Osteoblast (primary cell): ENCODE data around the gene MS4A5. TPM values are rescaled to one million over a fixed set of nuclear protein-coding genes. Genes with fewer than 3 reads are reported as not detected.
"Not testable (repeated sequence)": the region's sequence is repeated elsewhere in the genome, so short reads cannot be mapped to it uniquely, and the experiment has no call there.

Experiments used
- DNase-seq: peaks from one replicate; pipeline ENCODE4 v3.0.0; 2011; ENCODE audit warnings: low spot score, mixed read lengths; ENCODE audit not compliant: insufficient read length; ENCODE audit errors: missing footprints
- H2AFZ ChIP-seq: 2 replicates; pipeline ENCODE4 v1.6.0; 2011; ENCODE audit warnings: mild to moderate bottlenecking, low read length
- H3K27ac ChIP-seq: 2 replicates; pipeline ENCODE4 v1.5.1; 2011; ENCODE audit warnings: mild to moderate bottlenecking, low read depth, low read length, moderate library complexity
- H3K27me3 ChIP-seq: 2 replicates; pipeline ENCODE4 v1.6.0; 2012; ENCODE audit warnings: mild to moderate bottlenecking, control low read depth, inconsistent platforms, low read length, moderate library complexity; ENCODE audit not compliant: insufficient read depth
- H3K36me3 ChIP-seq: 2 replicates; pipeline ENCODE4 v1.5.1; 2011; ENCODE audit warnings: mild to moderate bottlenecking, low read length, control low read depth, moderate library complexity; ENCODE audit not compliant: insufficient read depth
- H3K4me1 ChIP-seq: 2 replicates; pipeline ENCODE4 v1.5.1; 2011; ENCODE audit warnings: mild to moderate bottlenecking, low read length, control low read depth, moderate library complexity; ENCODE audit not compliant: insufficient read depth
- H3K4me2 ChIP-seq: 2 replicates; pipeline ENCODE4 v1.6.0; 2011; ENCODE audit warnings: mild to moderate bottlenecking, low read length; ENCODE audit not compliant: insufficient read depth
- H3K4me3 ChIP-seq: fragments of 200-600 bp; sonication (generic); 3 replicates; pipeline ENCODE4 v1.5.1; 2012; ENCODE audit warnings: mild to moderate bottlenecking, low read length, inconsistent platforms; ENCODE audit not compliant: insufficient read depth
- H3K79me2 ChIP-seq: 2 replicates; pipeline ENCODE4 v1.6.0; 2012; ENCODE audit warnings: mild to moderate bottlenecking, low read length, control low read depth, inconsistent platforms; ENCODE audit not compliant: insufficient read depth
- H3K9me3 ChIP-seq: 2 replicates; pipeline ENCODE4 v1.5.1; 2011; ENCODE audit warnings: low read depth, low read length, control low read depth
- H4K20me1 ChIP-seq: 2 replicates; pipeline ENCODE4 v1.6.0; 2012; ENCODE audit warnings: mild to moderate bottlenecking, low read length, control low read depth; ENCODE audit not compliant: insufficient read depth
- total RNA-seq: library from RNA; depleted of rRNA; stranded (reverse); fragments of >200 nt; gene quantifications from 2 replicates; pipeline ENCODE4 v1.2.3, GENCODE V29; 2012
- TF ChIP-seq, protein P1 (sequence below): IDR thresholded peaks from 2 replicates; pipeline ENCODE4 v1.5.1; 2011; ENCODE audit warnings: mild to moderate bottlenecking, low read depth, low read length, moderate library complexity; ENCODE audit errors: extremely low read depth

MS4A5 gene
- total RNA-seq, 1 donor: not detected

DNA sequence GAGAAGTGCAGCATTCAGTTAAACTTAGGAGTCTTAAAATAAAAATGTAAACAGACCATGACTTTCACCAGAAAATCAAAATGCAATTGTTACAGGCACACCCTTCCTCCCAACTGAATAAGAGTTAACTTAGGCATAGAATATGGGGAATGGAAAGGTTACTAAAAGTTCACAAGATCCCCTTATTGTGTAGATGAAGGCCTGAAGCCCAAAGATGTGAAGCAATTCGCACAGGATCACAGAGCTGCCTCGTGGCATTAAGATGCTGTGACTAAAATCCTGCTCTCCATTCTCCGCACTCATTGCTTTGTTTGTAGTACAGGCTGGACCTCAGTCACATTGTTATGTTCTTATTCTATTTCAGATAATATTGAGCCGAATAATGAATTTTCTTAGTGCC, 4.0 kb downstream of the MS4A5 start:
- Histone ChIP-seq H3K36me3 (no peaks in the 10 kb centered on the region), H4K20me1 (no peaks in the 10 kb centered on the region), H2AFZ (no peak overlapping the region), H3K27ac (no peak overlapping the region), H3K4me1 (no peaks in the 10 kb centered on the region), H3K79me2 (no peaks in the 10 kb centered on the region), H3K27me3 (no peaks in the 10 kb centered on the region), H3K4me3 (no peak overlapping the region), H3K9me3 (no peaks in the 10 kb centered on the region), H3K4me2 (no peak overlapping the region)
- TF ChIP-seq, protein P1, sequence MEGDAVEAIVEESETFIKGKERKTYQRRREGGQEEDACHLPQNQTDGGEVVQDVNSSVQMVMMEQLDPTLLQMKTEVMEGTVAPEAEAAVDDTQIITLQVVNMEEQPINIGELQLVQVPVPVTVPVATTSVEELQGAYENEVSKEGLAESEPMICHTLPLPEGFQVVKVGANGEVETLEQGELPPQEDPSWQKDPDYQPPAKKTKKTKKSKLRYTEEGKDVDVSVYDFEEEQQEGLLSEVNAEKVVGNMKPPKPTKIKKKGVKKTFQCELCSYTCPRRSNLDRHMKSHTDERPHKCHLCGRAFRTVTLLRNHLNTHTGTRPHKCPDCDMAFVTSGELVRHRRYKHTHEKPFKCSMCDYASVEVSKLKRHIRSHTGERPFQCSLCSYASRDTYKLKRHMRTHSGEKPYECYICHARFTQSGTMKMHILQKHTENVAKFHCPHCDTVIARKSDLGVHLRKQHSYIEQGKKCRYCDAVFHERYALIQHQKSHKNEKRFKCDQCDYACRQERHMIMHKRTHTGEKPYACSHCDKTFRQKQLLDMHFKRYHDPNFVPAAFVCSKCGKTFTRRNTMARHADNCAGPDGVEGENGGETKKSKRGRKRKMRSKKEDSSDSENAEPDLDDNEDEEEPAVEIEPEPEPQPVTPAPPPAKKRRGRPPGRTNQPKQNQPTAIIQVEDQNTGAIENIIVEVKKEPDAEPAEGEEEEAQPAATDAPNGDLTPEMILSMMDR: no peak
- DNase-seq: no peak

DNA sequence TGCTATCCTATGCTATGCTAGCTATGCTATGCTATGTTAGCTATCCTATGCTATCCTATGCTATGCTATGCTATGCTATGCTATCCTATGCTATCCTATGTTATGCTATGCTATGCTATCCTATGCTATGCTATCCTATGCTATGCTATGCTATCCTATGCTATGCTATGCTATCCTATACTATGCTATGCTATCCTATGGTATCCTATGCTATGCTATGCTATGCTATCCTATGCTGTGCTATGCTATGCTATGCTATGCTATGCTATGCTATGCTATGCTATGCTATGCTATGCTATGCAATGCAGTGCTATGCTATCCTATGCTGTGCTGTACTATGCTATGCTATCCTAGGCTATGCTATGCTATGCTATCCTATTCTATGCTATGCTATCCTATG, 17.7 kb downstream of the MS4A5 start:
- Histone ChIP-seq H3K27me3 (no peaks in the 10 kb centered on the region), H3K9me3 (no peaks in the 10 kb centered on the region), H3K27ac (no peak overlapping the region), H3K4me1 (no peaks in the 10 kb centered on the region), H3K79me2 (no peaks in the 10 kb centered on the region), H3K36me3 (no peaks in the 10 kb centered on the region), H3K4me2 (no peak overlapping the region), H3K4me3 (no peak overlapping the region), H2AFZ (no peak overlapping the region), H4K20me1 (no peaks in the 10 kb centered on the region)
- TF ChIP-seq, protein P1: no peak
- no peak for DNase-seq

DNA sequence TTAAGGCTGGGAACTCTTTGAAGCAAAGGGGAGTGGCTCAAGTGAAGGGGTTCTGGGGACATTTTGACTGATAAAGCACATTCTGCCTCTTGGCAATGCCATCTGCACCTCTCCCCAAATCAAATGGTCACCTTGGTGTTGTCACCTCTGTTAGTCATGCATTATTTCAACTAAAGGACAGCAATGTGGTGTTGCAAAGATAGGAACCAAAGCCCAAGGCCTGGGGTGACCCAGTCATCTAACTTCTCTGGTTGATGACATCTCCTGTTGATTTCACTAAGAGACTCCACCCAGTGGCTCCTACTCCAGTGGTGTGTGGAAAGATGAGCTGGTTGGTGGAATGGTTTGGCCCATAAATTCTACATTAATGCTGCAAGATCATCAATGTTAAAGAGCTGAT, 18.5 kb downstream of the MS4A5 start:
- Histone ChIP-seq H3K9me3 (no peaks in the 10 kb centered on the region), H4K20me1 (no peaks in the 10 kb centered on the region), H3K79me2 (no peaks in the 10 kb centered on the region), H3K4me1 (no peaks in the 10 kb centered on the region), H2AFZ (no peak overlapping the region), H3K36me3 (no peaks in the 10 kb centered on the region), H3K27me3 (no peaks in the 10 kb centered on the region), H3K4me2 (no peak overlapping the region), H3K4me3 (no peak overlapping the region), H3K27ac (no peak overlapping the region)
- TF ChIP-seq, protein P1: no peak
- DNase-seq: no peak

DNA sequence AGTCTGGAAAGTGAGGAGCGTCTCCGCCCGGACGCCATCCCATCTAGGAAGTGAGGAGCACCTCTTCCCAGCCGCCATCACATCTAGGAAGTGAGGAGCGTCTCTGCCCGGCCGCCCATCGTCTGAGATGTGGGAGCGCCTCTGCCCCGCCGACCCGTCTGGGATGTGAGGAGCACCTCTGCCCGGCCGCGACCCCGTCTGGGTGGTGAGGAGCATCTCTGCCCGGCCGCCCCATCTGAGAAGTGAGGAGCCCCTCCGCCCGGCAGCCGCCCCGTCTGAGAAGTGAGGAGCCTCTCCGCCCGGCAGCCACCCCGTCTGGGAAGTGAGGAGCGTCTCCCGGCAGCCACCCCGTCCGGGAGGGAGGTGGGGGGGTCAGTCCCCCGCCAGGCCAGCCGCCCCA, 21.8 kb downstream of the MS4A5 start:
- H3K4me2 ChIP-seq, H3K27me3 ChIP-seq, H3K9me3 ChIP-seq, H3K4me3 ChIP-seq, H3K27ac ChIP-seq, H4K20me1 ChIP-seq, H3K4me1 ChIP-seq, H2AFZ ChIP-seq, H3K79me2 ChIP-seq, DNase-seq, H3K36me3 ChIP-seq: not testable (repeated sequence)

DNA sequence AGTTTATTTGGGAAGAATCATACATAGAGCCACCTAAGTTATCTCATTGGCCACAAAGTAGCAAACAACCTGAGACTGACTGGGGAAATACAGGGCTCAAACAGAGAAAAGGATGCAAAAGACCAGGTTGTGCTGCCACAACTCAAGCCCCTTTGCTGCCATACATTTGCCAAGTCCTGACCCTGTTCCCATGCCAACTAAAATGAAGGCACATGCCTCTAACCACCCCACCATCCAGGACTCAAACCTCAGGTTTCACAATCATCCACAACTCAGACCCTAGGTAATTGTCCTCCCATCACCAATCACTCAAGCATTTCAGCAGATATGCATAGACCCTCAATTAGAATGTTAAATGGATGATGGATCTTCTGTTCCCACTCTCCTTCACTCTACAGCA, 24.8 kb downstream of the MS4A5 start:
- H3K4me3 ChIP-seq: no peak overlapping the region
- DNase-seq: peak; percentile 27
- no peaks in the 10 kb centered on the region for H4K20me1 ChIP-seq
- no peaks in the 10 kb centered on the region for H3K27me3 ChIP-seq
- TF ChIP-seq, protein P1: no peak
- H3K4me2 ChIP-seq: no peak overlapping the region
- H3K27ac ChIP-seq: no peak overlapping the region
- no peaks in the 10 kb centered on the region for H3K36me3 ChIP-seq
- no peaks in the 10 kb centered on the region for H3K9me3 ChIP-seq
- no peaks in the 10 kb centered on the region for H3K79me2 ChIP-seq
- H3K4me1 ChIP-seq: no peaks in the 10 kb centered on the region
- no peak overlapping the region for H2AFZ ChIP-seq
